NCI-H2227 (cell line): ENCODE results near the gene TBC1D4.
"Not testable (repeated sequence)": the region's sequence is repeated elsewhere in the genome, so short reads cannot be mapped to it uniquely, and the experiment has no call there.

Experiments
- DNase-seq: peaks from one replicate; lab custom pipeline; 2025; ENCODE audit not compliant: unreplicated experiment; lab: John Stamatoyannopoulos, UW

Gene TBC1D4

GRCh38 chr13:75327135-75327510, 154.8 kb downstream of the TBC1D4 start:
- DNase-seq, result no peak

DNA sequence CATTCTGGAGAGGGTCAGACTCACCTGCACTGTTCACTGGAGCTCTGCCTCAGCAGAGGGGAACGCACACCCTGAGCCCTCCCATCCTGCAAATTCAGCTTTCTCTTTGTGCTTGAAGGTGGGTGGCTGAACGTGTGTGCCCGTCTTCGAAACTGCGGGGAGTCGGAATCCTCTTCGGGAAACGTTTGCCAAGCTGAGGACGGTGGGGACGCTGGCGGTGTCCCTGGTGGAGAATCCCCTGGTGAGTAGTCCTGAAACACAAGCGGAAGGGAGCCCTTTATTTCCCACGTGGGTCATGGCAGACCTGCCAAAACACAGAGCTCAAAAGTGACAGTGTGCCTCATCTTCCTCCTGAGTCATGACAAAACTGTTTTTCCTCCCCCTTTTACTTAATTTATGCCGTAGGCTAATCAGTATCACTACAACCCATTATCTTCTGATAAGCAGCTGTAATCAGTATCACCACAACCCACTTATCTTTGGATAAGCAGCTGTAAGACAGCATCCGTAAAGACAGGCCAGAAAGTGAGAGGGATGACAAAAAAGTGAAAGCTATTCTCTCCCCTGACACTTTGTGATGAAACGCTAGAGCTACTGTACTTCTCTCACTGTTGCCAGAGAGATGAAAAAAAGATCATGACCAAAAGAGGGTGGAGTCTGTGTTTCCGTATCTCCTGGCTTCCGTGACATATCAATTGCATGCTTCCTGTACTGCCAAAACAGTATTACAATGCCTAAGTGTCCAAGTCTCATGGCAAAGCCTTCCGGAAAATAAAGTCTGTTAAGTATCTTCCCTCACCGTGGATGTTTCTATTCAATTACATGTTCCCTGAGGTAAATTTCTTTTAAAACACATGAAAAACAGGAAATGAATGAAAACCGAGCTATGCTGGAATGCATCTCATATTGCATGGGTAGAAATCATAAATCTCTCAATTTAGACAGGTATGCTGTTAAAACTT, 155.5 kb downstream of the TBC1D4 start:
- no peak for DNase-seq

DNA sequence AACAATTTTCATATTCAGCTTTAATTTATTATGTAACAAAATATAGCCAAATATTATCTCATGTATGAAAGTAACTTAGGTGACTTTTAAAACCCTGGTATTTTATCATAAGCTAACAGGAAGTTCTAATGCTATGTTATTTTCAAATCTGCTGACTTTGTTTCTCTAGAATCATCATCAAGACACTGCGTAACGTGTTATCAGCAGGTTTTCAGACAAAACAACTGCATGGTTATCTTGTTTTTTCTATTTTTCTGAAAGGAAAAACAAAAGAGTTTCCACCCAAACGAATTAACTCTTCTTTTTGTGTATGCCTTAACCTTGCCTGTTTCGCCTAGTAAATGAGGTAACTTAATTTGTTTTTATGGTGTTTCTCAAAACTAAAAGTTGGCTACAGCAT, 156.3 kb downstream of the TBC1D4 start:
- DNase-seq, result no peak

DNA sequence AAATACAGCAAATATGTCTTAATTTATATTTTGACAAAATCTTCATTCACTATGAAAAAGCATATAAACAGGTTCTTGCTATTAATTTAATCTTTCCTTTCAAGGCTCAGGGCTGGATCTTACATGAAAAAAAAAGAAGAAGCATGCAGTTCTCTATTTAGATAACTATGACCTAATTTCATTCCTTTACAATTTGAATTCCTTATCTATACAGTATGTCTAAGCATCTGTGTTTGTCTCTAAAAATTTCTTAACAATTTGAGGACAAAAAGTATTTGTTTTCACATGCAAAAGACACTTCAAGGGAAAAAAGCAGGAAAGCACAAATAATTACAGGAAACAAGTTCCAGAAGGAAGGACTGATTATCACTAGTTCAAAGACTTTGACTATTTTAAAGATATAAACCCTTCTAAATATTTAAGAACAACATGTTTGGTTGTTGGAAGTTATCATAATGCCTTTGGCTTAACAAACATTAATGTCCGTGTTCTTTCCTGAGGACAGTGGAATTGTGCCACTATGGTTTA, 157.5 kb downstream of the TBC1D4 start:
- no peak for DNase-seq

DNA sequence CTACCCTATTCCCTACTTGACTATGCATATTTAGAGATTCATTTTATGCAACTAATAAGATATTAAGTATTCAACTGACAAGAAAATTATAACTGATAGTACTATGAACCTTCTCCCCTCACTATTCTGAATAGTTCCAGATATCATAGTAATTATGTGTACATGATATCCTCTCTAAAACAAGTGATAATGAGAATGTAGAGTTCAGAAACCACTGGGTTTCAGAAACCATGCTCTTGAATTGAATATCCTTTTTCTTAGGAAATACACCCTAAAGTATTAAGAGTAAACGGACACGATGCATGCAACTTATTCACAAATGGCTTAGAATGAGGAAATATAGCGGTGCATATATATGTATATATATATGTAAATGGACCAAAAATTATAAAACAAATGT, 160.9 kb downstream of the TBC1D4 start:
- DNase-seq, result no peak

GRCh38 chr13:75319254-75319653, 162.7 kb downstream of the TBC1D4 start:
- DNase-seq, result no peak

DNA sequence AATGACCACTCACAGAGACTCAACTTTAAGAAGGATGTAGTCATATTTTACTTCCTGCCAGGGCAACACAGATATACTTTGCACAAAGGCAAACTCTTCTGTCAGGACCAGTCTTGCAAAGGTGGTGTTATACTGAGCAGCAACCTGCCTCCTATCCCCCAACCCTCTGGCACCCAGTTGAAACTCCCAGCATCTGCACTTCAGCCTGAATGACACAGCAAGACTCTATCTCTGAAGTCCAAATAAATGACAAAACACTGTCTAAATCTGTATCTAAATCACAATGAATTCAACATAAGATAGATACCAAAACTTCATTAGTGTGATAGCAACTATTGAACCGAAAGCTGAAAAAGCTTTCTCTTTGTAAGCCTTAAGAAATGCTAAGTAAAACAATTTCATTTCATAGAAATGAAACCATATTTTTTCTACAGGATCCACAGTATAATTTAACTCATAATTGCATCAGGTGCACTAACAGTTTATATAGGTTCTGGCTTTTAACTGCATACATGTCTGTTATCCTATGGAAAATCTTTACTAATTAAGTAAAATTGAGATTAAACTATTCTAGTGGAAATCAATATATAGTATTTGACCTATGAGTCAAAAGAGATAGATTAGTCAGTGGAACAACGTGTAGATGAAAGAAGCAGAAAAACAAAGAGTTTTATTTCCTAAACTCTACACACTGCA, 163.7 kb downstream of the TBC1D4 start:
- no peak for DNase-seq

DNA sequence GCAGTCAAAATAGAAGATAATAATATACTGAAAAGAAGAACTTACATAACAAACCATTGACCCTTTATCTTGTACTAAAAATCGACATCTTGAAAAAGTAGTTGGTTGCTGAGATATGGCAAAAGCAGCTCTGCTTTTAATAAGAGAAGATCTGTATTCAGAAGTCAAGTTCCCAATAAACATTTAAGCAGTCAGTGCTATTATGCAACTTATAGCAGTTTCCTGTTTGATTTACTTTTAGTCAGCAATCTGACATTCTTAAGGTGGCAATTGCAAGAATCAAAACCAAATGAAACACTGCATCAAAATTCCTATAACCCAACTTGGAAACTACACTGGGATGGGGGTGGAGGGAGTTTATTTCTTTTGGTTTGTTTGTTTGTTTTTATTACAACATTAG, 165.5 kb downstream of the TBC1D4 start:
- no peak for DNase-seq

DNA sequence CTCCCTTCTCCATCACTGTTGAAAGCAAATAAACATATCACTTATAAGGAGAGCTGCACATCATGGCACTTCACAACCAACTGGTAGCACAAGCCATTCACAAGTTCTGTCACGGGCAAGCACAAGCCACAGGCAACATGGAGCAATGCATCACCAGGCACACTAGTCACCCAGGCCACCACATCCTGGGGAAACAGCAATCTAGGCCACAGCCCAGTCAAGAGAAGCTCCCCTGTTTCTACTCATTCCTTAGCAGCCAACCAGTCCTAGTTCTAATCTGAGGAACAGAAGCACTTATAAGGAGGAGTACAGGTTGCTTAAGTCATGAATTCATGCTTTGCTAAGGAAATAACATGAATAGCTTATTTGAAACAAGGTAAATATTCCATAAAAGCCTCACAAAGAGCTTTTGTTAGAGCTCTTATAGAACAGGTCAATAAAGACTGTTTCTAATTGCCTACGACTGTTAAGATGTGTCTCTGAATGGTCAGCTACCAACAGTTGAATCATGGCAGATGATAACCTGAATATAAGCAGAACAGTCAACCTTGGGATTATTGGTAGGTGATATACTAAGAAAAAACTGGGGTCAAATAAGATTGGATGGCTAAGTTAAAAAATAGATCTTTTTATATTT, 169.0 kb downstream of the TBC1D4 start:
- no peak for DNase-seq

DNA sequence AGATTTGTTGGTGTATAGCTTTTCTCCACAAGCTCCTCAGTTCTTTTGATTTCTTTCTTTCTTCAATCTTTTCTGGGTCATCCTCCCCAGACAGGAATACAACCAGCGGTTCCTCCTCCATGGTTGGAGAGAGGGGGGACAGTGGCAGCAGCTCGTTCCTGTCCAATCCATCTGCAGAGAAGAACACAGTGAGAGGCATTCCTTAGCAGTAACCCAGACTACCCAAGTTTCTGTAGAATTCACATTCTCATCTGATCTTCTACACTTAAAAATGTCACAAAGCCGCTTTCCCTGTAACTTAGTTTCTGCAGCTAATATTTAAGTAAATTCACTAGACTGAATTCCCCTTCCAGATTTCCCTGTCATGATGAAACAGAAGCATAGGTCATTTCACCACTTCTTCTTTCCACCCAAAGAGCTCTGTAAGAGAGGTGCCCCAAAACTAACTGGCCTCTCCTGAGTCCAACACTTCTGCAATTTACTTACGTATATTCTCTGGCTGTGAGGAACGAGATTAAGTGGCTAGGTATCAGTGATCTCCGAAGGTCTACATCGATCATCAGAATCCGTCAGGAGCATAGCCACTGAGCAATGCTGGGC, 171.9 kb downstream of the TBC1D4 start:
- no peak for DNase-seq

GRCh38 chr13:75308222-75308621, 173.7 kb downstream of the TBC1D4 start:
- DNase-seq, result no peak

- no peak for DNase-seq
These were observed 174.5 kb downstream of the TBC1D4 start for GRCh38 chr13:75307370-75307949.

DNA sequence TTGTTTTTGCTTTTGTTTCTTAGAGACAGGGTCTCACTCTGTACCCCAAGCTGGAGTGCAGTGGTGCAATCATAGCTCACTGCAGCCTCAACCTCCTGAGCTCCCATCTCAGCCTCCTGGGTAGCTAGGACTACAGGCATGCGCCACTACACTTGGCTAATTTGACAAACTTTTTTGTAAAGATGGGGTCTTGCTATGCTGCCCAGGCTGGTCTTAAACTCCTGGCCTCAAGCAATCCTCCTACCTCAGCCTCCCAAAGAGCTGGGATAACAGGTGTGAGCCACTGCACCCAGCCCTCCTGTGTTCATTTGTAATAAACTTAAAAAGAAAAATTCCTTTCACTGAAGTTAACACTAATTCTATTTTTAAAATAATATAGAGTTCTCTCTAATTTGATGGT, 175.0 kb downstream of the TBC1D4 start:
- DNase-seq, result not testable (repeated sequence)

GRCh38 chr13:75305059-75305458, 176.9 kb downstream of the TBC1D4 start:
- DNase-seq, result no peak

DNA sequence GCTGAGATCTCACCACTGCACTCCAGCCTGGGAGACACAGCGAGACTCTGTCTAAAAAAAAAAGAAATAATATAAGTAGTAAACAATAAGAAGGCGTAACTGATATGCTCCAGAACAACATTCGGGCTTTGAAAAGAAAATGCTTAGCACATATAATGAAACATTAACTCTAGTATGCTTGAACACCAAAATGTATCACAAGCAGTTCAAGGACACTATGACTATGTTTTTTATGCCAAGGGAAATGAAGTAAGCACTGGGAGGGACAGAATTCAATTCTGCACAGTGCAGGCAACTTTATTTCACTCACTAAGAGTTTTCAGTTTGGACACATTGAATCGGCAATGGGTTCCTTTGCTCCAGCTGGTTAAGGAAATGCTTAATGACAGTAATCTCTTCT, 178.7 kb downstream of the TBC1D4 start:
- no peak for DNase-seq

GRCh38 chr13:75302071-75302698, 179.8 kb downstream of the TBC1D4 start:
- DNase-seq, result no peak

- no peak for DNase-seq
These were observed 181.8 kb downstream of the TBC1D4 start for GRCh38 chr13:75299913-75300862.

DNA sequence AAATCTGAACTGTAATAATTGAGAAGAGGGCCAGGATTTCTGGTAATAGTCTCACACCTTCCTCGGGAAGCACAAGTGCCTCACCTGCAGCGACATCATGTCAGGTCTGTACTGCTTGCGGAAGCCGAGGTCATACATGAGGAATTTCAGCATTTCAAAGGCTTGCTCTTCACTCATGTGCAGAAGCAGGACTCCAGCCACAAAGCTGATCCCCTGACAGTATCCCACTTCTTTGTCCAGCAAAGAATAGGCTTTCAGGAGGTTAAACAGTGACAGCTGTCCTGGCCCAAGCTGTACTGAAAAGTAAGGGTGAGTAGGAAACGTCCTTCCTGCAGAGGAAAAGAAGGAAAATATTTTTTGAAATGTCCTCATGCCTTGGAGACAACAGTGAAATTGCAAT, 182.7 kb downstream of the TBC1D4 start:
- DNase-seq, result no peak

DNA sequence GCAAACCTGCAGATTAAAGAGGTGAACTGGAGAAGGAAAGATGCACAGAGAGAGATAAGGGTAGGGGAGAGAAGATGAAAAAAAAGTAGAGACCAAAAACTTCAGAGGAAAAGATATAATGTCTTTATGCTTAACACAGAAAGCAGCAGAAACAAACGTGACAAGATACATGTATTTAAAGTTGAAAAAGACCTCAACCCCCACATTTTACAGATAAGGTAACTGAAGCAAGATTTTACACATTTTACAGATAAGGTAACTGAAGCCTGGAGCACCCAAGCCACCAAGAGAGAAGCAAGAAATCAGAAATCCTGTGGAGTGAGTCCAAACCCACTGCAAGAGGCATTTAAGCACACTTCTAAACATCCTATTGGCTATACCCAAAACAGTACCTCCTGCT, 185.3 kb downstream of the TBC1D4 start:
- no peak for DNase-seq
